Kidney tubule cell (primary cell): ENCODE data around the gene DAZAP1.
"Not testable (repeated sequence)": the region's sequence is repeated elsewhere in the genome, so short reads cannot be mapped to it uniquely, and the experiment has no call there.

ENCODE experiments used
- DNase-seq: peaks from one replicate; pipeline ENCODE4 v3.0.0-alpha.2; 2018; ENCODE audit warnings: low spot score

Gene DAZAP1

GRCh38 chr19:1411255-1412191, 4.1 kb downstream of the DAZAP1 start:
- DNase-seq: peak; percentile 68

- DNase-seq: no peak
Observed at GRCh38 chr19:1412323-1412923, 5.0 kb downstream of the DAZAP1 start.

DNA sequence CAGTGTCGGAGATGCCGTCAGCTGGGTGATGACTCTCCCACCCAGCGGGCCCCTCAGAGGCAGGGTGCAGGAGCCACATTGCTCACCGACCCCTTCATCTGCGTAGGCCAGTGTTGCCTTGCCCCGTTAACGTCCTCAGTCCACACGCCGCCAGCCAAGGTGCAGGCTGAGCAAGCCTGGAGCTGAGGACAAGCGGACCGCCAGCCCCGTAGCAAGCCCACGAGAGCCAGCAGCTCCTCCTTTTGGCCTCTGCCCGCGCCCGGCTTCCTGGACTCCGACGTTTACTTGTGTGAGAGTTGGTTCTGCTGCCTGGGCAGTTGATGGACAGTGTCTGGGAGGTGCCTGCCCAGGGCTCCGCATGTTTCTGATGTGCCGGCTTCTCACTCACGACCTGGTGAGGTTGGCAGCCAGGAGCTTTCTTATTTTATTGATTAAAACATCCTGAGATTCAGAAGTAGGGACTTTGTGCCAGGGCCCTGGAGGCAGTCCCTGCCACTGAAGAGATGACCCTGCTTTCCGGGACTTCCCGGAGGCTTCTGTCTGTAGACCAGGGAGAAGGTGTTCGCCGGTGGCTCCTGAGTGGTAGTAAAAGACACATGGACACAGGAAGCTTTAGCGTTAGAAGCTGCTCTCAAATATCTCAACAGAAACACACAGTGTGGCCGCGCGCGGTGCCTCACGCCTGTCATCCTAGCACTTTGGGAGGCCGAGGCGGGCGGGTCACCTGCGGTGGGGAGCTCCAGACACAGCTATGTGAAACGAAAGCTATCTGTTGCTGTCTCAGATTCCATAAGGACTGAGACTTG, 5.8 kb downstream of the DAZAP1 start:
- DNase-seq: no peak

GRCh38 chr19:1416014-1416841, 8.8 kb downstream of the DAZAP1 start:
- peak; percentile 83 for DNase-seq

DNA sequence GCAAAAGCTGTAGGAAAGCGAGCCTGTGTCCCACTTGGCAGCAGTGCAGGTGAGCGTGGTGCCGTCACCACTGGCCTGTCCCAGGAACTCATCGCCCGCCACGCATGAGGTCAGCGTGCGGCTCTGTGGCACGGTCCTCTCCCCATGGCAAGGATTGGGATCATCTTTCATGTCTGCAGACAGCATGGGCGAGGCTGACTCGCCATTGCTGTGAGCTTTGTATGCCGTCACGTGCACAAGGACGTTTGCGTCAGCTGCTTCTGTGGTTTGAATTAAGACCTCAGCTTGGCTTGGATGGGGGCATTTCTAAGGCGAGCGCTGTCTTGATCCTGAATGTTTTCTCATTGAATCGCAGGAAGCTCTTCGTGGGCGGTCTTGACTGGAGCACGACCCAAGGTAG, 9.8 kb downstream of the DAZAP1 start:
- peak; percentile 30 for DNase-seq

- DNase-seq: no peak
Observed at GRCh38 chr19:1417681-1418495, 10.5 kb downstream of the DAZAP1 start.

GRCh38 chr19:1418496-1418775, 11.1 kb downstream of the DAZAP1 start:
- no peak for DNase-seq

DNA sequence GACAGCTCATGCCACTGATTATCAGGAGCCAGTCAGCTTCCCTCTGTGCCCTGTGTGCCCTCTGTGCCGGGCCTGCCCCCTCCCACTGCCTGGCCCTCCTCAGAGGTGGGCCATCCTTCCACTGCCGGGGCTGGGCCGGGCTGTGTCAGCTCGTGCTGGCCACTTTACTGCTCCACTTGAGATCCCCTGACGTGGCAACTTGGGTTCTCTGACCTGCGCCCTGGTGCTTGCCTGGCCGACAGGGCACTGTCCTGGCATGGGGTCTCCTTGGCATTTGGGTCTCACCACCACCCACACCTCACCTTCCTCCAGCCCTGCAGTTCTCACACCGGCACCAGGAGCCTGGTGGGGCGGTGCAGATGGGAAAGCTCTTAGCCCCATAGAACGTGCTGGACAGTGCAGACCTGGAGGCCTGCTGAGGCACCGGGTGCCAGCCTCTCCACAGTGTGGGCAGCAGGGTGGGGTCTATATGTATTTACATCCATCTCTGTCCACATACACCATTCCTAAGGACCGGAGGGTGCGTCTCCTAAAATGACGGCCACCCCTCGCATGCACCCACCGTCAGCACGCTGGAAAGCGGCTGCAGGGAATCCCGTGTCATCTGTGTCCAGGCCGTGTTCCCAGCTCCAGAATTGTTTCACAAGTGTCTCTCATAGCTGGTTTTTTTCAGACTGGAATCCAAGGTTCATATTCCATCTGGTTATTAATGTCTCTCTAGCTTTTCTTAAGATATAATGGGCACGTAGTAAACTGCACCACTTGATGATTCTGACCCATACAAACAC, 11.8 kb downstream of the DAZAP1 start:
- no peak for DNase-seq

DNA sequence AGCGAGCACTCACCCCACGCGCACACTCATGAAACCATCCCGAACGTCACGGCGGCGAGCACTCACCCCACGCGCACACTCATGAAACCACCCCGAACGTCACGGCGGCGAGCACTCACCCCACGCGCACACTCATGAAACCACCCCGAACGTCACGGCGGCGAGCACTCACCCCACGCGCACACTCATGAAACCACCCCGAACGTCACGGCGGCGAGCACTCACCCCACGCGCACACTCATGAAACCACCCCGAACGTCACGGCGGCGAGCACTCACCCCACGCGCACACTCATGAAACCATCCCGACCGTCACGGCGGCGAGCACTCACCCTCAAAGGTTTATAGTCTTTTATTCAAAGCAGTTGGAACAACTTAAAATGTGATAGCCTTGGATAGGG, 12.7 kb downstream of the DAZAP1 start:
- DNase-seq: not testable (repeated sequence)

- DNase-seq: no peak
Observed at GRCh38 chr19:1420590-1420989, 13.2 kb downstream of the DAZAP1 start.

DNA sequence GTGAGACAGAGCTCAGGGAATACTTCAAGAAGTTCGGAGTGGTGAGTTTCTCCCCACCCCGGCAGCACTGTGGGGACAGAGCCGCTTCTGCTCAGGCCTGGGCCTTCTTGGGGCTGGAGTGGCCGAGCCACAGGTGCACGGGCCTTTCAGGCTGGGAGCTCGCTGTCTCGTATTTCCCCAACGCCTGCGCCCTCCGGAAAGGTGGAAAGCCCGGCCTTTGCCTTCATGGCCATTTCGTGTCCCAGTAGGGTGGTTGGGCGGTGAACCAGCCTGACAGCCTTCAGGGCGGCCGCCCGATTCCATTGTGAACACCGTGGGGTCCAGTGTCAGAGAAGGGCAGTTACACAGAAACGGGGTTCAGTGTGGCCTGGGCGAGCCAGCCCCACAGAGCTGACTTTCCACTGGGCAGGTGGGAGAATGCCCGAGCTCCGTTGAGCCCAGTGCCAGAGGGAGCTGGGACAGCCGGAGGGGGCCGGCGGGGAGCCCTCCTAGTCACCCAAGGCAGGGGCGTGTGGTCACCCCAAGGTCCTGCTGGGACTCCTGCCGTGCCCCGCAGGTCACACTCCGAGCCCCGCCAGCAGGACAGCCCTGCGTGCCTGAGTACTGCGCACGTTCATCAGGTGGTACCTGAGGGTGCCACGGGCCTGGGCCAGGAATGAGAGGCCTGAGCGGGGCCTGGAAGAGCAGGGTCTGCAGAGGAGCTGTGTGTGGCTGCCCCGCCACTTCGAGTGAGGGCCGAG, 14.0 kb downstream of the DAZAP1 start:
- no peak for DNase-seq

- no peak for DNase-seq
Observed at GRCh38 chr19:1421958-1422305, 14.5 kb downstream of the DAZAP1 start.

DNA sequence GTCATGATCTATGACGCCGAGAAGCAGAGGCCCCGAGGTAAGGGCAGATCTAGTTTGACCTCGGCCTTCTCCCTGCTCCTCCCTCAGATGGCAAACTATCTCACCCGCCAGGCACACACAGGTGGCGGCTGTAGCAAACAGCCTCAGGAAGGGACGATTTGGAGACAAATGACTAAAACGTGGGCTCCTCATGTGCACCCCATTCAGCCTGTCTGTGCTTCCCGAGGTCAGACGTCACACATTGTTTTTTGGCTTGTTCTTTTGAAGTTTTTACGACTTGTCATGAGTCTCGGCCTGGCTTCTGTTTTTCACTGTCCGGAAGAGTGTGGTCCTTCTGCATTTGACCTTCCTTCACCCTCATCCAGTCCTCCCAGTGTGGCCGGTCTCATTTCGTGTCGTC, 15.0 kb downstream of the DAZAP1 start:
- no peak for DNase-seq

- no peak for DNase-seq
Observed at GRCh38 chr19:1422943-1423342, 15.6 kb downstream of the DAZAP1 start.

DNA sequence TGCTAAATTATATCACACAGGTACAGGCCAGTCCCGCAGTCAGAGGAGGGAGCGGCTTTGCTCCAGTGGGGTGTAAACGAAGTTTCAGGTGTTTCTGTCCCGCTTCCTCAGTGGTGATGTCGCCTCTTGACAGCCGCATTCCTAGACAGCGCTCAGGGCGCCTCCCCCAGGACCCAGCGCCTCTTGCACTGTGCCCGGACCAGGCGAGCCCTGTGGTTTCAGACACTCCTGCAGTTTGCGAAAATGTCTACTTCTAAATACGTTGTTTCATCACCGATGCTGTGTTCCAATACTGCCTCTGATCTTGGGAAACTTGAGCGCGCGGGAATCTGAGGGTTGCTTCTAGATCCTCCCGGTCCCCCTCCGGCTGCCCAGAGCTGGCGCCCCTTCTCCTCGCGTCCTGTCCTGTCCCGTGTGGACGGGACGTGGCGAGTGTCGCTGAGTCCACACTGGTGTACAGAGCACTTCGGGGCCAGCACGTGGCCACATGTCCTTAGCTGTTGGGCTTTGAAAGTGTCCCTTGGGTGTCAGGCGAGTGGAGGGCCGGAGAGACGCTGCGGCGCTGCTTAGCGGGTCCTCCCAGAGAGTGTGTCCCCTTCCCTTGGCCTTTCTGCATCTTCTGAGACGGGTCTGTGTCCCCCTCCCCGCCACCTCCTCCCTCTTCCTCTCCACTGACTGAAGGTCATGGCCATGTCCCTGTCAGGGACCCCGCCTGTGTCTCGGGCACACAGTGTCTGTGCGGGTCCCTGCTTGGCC, 16.2 kb downstream of the DAZAP1 start:
- no peak for DNase-seq

DNA sequence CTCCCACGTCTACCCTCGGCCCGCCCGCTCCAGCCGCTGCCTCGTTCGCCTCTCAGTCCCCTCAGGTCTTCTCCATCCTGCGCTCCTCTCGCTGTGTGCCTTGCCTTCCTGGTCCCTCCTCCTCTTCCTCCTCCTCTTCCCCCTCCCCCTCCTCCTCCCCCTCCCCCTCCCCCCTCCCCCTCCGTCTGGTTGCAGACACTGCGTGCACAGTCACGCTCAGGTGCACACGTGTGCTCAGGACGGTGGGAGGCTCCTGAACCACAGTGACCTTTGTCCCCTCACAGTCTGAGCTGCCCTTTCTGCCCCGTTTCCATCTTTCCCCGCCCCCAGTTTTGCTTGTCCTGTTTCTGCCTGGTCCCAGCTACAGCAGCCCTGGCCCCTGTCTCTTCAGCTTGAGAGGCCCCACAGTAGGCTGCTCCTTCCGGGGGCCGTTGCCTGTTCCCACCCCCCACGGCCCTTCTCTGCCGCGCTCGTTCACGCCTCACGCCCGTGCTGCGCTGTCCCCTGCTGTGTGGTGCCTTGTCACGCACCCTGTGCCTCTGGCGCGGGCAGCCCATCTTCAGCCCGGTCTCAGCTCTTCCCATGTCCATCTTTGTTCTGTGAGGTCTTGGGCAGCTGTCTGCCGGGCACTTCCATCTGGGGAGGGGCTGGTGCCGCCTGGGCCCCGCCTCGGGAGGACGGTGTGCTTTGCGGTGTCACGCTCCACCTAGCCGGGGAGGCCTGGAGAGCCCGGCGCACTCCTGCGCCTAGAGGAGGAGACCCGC, 17.0 kb downstream of the DAZAP1 start:
- DNase-seq: no peak

GRCh38 chr19:1425102-1425837, 17.9 kb downstream of the DAZAP1 start:
- DNase-seq: no peak
